Measurements from ENCODE around the gene RIPK4.

Gene RIPK4

DNA sequence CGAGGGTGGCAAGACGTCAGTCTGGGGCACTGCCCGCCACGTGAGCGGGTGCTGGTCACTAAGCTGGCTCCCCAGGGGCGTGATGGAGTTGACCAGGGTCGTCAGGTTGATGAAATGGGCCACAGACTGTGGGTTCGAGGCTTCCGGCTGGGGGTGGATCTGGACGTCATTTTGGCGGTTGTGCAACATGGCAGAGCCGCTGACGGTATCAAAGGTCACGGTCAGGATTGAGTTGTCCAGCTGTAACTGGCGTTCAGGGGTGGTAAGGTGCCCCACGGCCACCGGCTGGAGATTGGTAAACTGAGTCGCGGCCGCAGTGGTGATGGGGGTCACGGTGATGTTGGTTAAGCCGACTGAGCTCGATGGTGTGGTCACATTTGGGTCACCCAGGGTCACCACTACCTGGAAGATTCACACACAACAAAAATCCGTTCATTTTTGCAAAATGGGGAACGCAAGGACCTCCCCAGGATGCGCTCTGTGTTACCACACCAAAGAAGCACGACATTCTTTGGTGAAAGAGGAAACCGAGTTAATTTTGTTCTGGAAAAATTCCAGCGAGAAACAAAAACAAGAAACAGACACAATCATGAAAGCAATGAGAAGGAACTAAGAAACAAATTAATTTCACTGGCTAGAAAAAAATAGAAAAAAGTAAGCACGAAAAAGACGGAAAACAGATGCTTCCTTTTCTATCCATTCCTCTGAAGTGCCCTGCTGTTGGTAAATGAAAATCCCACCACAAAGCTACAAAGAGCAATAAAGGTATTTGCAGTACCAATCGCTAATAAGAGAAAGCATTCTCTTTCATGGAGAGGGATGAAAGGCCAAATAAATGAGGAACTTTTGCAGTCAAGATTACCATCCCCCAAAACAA, 34.7 kb upstream of the RIPK4 start:
- H3K27ac ChIP-seq, result no peak overlapping the region
- no peak for TF ChIP-seq CTCF (IDR thresholded peaks at IDR 0.05)
- no peak for TF ChIP-seq ZFX (IDR thresholded peaks at IDR 0.05; ENCODE audit: borderline replicate concordance)

DNA sequence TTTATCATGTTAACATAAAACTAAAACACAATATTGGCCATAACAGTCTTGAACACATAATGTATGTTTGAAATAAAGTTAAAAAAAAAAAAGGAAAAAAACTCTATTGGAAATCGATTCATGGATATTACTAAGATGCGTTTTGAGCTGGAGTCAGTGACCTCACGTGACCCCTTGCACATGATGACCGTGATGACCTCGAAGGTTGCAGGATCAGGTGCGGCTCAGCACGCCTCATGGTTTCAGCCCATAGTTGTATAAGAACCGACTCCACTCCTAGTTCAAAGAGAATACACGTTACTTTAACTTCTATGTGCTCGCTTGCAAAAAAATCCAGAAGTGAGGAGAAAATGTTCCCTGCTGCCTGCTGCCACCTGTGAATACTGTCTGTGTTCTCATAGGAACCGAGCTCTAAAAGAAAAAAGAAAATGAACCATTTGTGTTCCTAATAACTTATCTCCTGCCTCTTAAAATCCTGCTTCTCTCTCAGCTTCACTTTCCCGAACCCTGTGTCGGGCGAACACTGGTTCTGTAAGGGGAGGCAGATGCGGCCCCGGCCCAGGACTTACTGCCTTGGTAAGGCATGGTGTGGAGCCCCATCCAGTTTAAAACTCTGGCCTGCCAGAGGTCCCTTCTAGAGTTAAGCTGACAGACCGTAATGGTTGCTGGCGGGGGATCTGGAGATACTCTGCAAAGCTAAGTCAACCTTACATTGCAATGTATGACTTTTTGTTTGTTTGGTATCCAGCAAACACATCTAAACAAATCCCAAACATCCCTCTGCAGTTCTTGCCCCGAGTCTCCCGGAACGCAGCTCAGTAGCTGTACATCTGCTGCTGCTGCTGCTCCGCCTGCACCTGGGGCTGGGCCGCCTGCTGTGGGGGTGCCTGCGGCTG, 33.8 kb upstream of the RIPK4 start:
- TF ChIP-seq ZFX (IDR thresholded peaks at IDR 0.05; ENCODE audit: borderline replicate concordance) (no peak), CTCF (IDR thresholded peaks at IDR 0.05) (no peak)
- H3K27ac ChIP-seq, result no peak overlapping the region

DNA sequence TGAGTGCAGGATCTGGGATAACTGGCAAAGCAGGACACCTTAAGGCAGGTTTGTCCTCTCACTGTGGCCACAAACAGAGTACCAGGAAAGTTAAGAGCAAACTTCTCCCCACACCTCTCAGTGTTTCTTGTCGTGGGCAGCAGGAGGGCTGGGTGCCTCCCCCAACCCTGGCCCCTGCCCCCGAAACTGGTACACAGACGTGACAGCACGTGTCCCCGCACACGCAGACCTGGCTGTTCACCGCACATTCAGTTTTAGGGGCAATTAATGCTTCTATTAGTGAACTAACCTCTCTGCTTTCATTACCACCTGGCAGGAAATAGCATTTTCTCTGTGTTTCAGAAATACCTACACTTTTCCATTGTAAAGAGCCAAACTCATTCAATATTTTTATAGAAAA, 32.9 kb upstream of the RIPK4 start:
- no peak for TF ChIP-seq CTCF (IDR thresholded peaks at IDR 0.05)
- TF ChIP-seq ZFX (IDR thresholded peaks at IDR 0.05; ENCODE audit: borderline replicate concordance), result no peak
- no peak overlapping the region for H3K27ac ChIP-seq

GRCh38 chr21:41798326-41798725, 31.5 kb upstream of the RIPK4 start:
- TF ChIP-seq CTCF (IDR thresholded peaks at IDR 0.05) (no peak), ZFX (IDR thresholded peaks at IDR 0.05; ENCODE audit: borderline replicate concordance) (no peak)
- H3K27ac ChIP-seq, result no peak overlapping the region

DNA sequence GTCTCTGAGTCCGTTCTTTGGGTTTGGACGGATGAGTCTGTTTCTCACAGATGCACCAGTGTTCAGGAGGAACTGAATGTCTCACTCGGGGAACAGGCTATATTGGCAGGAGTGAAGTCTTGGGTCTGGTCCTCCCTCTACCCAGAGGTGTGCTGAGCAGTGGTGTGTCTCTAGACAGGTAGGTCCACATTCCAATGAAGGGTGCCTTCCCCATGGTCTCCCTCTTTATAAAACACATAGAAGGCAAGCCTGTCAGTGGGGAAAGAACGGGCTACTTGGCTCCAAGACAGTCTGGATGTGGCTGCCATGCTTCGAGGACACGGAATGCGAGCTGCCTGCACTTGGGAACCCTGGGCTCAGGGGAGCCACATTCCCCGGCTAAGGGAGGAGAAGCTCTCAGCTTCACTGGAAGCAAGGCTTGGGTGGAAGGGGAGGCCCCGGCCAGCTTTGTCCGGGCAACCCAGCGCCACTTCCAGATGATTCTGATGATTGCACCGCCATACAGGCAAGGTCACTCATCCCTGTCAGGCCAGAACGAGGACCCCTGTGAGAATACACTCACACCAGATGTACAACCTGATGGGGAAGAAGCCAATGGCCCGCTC, 29.7 kb upstream of the RIPK4 start:
- no peak for TF ChIP-seq CTCF (IDR thresholded peaks at IDR 0.05)
- TF ChIP-seq ZFX (IDR thresholded peaks at IDR 0.05; ENCODE audit: borderline replicate concordance), result no peak
- no peak overlapping the region for H3K27ac ChIP-seq

GRCh38 chr21:41795726-41796125, 28.9 kb upstream of the RIPK4 start:
- no peak overlapping the region for H3K27ac ChIP-seq
- no peak for TF ChIP-seq ZFX (IDR thresholded peaks at IDR 0.05; ENCODE audit: borderline replicate concordance)
- TF ChIP-seq CTCF (IDR thresholded peaks at IDR 0.05), result no peak

Data from 22Rv1 (cell line).